ENCODE data around the gene ETS1.

DNA sequence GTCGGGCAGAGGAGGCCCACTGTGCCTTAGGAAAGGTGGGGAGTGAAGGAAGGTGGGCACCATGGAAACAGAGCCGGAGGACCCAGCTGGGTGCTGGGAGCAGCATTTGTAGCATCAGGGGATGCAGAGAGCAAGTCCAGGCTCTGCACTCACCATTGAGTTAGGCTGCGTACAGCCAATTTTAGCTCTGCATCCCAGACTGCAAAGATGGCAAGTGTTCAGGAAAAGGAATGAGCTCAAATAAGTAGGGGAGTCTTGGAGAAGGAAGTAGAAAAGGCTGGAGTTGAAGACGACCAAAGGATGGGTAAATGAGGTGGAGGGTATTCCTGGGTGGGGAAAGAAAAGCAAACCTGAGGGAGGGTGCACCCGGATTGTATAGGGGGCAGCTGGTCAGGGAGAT is 31.6 kb upstream of the ETS1 start:
- TF ChIP-seq POLR2A (IDR thresholded peaks at IDR 0.05) (no peak), CTCF (IDR thresholded peaks at IDR 0.05) (no peak), POLR2AphosphoS5 (IDR thresholded peaks at IDR 0.05) (no peak)

All from prostate gland (tissue), 2 donors.